ENCODE results near the gene MITF. TPM values are rescaled to one million over a fixed set of nuclear protein-coding genes. Genes with fewer than 3 reads are reported as not detected.
A peak's percentile ranks its signal among the peaks of the same experiment; 100 is the strongest.

Gene MITF
- 10 to 100 TPM; 12.2 to 20.9 (median 17.1) TPM for total RNA-seq

- WGBS, 2 donors (ENCODE audit: low coverage in 1 of 2): 0% methylated on average over 8 to 60 of the region's 81 CpGs
- in situ Hi-C loops (cut with MboI; ENCODE audit: low pct_ligation_motif_present in 1 of 4, low pct_unique_long_range_greater_than_20kb in 1 of 4, low sequenced_read_pairs in 3 of 4) (no loop called here), intact Hi-C loops (cut with DNase I; ENCODE audit: low total_unique reads) (no loop called here)
- DNase-seq: peak; percentile 89
- H3K4me3 ChIP-seq: peak within 1 kb of the TSS; percentile 69 to 87 (median 74)
- peaks cover 7% of the 10 kb centered on the region for H3K27me3 ChIP-seq
- H3K36me3 ChIP-seq: no peaks in the 10 kb centered on the region
- H3K27ac ChIP-seq: peak within 1 kb of the TSS; percentile 82 to 91 (median 84)
- no peaks in the 10 kb centered on the region for H3K9me3 ChIP-seq
- H3K4me1 ChIP-seq: peaks cover 0 to 33% (median 3%) of the 10 kb centered on the region in 4 donors
- TF ChIP-seq POLR2A (IDR thresholded peaks at IDR 0.05) (peak; percentile 45), CTCF (IDR thresholded peaks at IDR 0.05) (no peak), POLR2AphosphoS5 (IDR thresholded peaks at IDR 0.05) (peak in 2 of 3 donors; percentile 49 to 69), EP300 (IDR thresholded peaks at IDR 0.05; ENCODE audit: low read depth) (no peak)
Measured at GRCh38 chr3:69739204-69740102, at the start of gene MITF. TSS of gene MITF (plus strand) at chr3:69739464. CDS start at chr3:69739598, 134 bp downstream.

- H3K4me3 ChIP-seq: no peak overlapping the region
- intact Hi-C loops (cut with DNase I; ENCODE audit: low total_unique reads) (no loop called here), in situ Hi-C loops (cut with MboI; ENCODE audit: low pct_ligation_motif_present in 1 of 4, low pct_unique_long_range_greater_than_20kb in 1 of 4, low sequenced_read_pairs in 3 of 4) (loop anchor here in 3 of 4 donors (10.0 to 25.0 kb wide), 4 partner anchors 103 to 263 kb away; no protein-coding TSS in a partner anchor)
- TF ChIP-seq EP300 (IDR thresholded peaks at IDR 0.05; ENCODE audit: low read depth) (no peak), POLR2AphosphoS5 (IDR thresholded peaks at IDR 0.05) (no peak), POLR2A (IDR thresholded peaks at IDR 0.05) (no peak), CTCF (IDR thresholded peaks at IDR 0.05) (no peak)
- no peak for DNase-seq
- peaks cover 0 to 6% (median 0%) of the 10 kb centered on the region in 4 donors for H3K4me1 ChIP-seq
- no peak overlapping the region for H3K27ac ChIP-seq
- no peaks in the 10 kb centered on the region for H3K9me3 ChIP-seq
- no peaks in the 10 kb centered on the region for H3K27me3 ChIP-seq
- no peaks in the 10 kb centered on the region for H3K36me3 ChIP-seq
- WGBS, 2 donors (ENCODE audit: low coverage in 1 of 2): 86 to 93% methylated on average over 4 of the region's 4 CpGs
Measured at GRCh38 chr3:69691860-69692259, 47.4 kb upstream of the MITF start.

- TF ChIP-seq POLR2AphosphoS5 (IDR thresholded peaks at IDR 0.05): no peak
- no peak for TF ChIP-seq CTCF (IDR thresholded peaks at IDR 0.05)
- no peak for TF ChIP-seq POLR2A (IDR thresholded peaks at IDR 0.05)
- TF ChIP-seq EP300 (IDR thresholded peaks at IDR 0.05; ENCODE audit: low read depth): no peak
- intact Hi-C loops (cut with DNase I; ENCODE audit: low total_unique reads): no loop called here
- in situ Hi-C loops (cut with MboI; ENCODE audit: low pct_ligation_motif_present in 1 of 4, low pct_unique_long_range_greater_than_20kb in 1 of 4, low sequenced_read_pairs in 3 of 4): loop anchor here in 3 of 4 donors (10.0 to 25.0 kb wide), 4 partner anchors 102 to 262 kb away; no protein-coding TSS in a partner anchor
- Histone ChIP-seq H3K4me3 (no peak overlapping the region), H3K36me3 (no peaks in the 10 kb centered on the region), H3K27ac (no peak overlapping the region), H3K9me3 (no peaks in the 10 kb centered on the region), H3K4me1 (no peaks in the 10 kb centered on the region), H3K27me3 (no peaks in the 10 kb centered on the region)
- no peak for DNase-seq
- WGBS, 2 donors (ENCODE audit: low coverage in 1 of 2): 82 to 86% methylated on average over 1 to 2 of the region's 2 CpGs
Measured at GRCh38 chr3:69692761-69693160, 46.5 kb upstream of the MITF start.

- WGBS, 2 donors (ENCODE audit: low coverage in 1 of 2): 74 to 76% methylated on average over 2 of the region's 2 CpGs
- intact Hi-C loops (cut with DNase I; ENCODE audit: low total_unique reads) (loop anchor here (2.0 kb wide), 1 partner anchor 89 kb away; no protein-coding TSS in a partner anchor), in situ Hi-C loops (cut with MboI; ENCODE audit: low pct_ligation_motif_present in 1 of 4, low pct_unique_long_range_greater_than_20kb in 1 of 4, low sequenced_read_pairs in 3 of 4) (loop anchor here in 3 of 4 donors (10.0 to 25.0 kb wide), 4 partner anchors 99 to 259 kb away; no protein-coding TSS in a partner anchor)
- no peaks in the 10 kb centered on the region for H3K9me3 ChIP-seq
- H3K27me3 ChIP-seq: no peaks in the 10 kb centered on the region
- TF ChIP-seq CTCF (IDR thresholded peaks at IDR 0.05) (no peak), POLR2AphosphoS5 (IDR thresholded peaks at IDR 0.05) (no peak), POLR2A (IDR thresholded peaks at IDR 0.05) (no peak), EP300 (IDR thresholded peaks at IDR 0.05; ENCODE audit: low read depth) (no peak)
- no peak for DNase-seq
- H3K4me3 ChIP-seq: no peak overlapping the region
- no peaks in the 10 kb centered on the region for H3K36me3 ChIP-seq
- no peak overlapping the region for H3K27ac ChIP-seq
- no peaks in the 10 kb centered on the region for H3K4me1 ChIP-seq
Measured at GRCh38 chr3:69695443-69695842, 43.8 kb upstream of the MITF start.
